Measurements from ENCODE around the gene GRAMD2B.
"Not testable (repeated sequence)": the region's sequence is repeated elsewhere in the genome, so short reads cannot be mapped to it uniquely, and the experiment has no call there.

The GRAMD2B gene, protein sequence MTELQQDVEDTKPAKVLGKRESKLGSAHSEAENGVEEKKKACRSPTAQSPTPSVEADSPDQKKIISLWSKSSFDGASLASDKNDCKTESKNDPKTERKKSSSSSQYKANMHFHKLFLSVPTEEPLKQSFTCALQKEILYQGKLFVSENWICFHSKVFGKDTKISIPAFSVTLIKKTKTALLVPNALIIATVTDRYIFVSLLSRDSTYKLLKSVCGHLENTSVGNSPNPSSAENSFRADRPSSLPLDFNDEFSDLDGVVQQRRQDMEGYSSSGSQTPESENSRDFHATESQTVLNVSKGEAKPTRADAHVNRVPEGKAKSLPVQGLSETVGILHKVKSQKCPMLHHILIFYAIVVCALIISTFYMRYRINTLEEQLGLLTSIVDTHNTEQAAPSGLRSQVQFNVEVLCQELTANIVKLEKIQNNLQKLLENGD

DNA sequence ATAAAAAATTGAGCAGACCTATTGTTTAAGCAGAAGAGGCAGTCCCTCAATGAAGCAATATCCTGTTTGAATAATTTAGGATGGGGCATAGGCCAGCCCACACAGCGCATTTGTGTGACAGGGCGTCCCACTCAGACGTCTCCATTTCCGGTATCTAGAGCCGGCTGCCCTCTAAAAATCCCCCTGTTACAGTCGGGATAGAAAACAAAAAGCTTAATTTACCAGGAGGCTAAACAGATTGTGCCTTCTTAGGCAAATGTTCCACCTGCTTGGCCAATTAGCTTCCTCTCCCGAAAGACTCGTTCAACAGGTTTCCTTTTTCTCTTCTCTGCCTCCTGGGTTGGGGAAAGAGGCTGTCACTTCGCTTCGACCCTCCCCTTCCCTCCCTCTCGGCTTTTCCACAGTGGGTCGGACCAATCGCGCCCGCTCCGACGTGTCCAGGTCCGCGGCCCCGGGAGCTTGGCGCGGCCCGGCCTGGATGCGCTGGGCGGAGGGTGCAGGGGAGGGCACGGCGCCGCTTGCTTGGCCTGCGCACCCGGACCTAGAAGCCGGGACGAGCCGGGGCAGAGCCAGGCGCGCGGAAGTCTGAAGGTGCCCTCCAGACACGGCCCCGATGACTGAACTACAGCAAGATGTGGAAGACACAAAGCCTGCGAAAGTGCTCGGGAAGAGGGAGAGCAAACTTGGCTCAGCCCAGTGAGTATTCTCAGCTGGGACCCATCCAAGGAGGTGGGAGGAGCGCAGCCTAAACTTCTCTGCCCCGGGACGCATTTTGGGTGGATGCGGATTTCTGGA, at the start of gene GRAMD2B:
Gene GRAMD2B, plus strand, starts transcription at position 416 of the 795 bp plus-strand sequence. Its CDS starts 198 bp downstream, at position 614.
- peak; percentile 68 to 70 for DNase-seq

GRCh38 chr5:126374109-126374416, 49.1 kb upstream of the GRAMD2B start:
- no peak for DNase-seq

DNA sequence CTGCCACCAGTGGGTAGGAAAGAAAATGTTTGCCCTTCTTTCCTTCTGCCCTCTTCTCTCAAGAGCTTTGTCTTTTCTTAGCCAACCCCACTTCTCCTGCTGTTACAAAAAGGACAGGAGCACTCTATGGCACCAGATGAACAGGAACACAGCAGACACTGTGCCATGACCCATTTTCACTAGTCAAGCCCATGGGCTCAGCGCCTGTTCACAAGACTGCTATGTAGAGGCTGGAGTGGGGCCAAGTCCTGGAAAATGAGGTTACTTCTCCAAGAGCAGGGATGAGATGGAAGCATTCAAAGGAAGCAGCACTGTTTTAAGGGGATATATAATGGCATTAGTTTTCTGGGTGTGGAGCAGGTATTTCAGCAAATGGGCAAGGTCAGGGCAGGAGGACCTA, 46.8 kb upstream of the GRAMD2B start:
- no peak for DNase-seq

DNA sequence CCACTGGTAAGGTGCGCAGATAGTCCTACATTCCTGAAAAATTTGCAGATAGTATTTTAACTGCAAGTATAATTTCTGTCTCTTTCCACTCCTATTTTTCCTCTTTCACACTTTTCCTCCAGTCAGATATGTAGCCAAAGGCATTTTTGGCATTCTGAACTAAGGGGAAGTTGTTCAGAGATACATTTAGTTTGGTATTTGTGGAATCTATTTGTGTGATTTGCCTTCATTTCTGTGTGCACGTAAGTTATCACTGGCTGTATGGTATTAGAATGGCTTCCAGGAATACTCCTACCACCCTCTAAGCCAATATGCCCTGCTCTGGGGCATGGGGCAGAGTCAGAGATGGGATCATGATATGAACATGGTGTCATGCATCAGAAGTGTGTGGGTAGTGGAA, 45.8 kb upstream of the GRAMD2B start:
- DNase-seq = no peak

GRCh38 chr5:126380316-126380715, 42.9 kb upstream of the GRAMD2B start:
- not testable (repeated sequence) for DNase-seq

- no peak for DNase-seq
Measured at GRCh38 chr5:126383246-126383645, 40.0 kb upstream of the GRAMD2B start.

DNA sequence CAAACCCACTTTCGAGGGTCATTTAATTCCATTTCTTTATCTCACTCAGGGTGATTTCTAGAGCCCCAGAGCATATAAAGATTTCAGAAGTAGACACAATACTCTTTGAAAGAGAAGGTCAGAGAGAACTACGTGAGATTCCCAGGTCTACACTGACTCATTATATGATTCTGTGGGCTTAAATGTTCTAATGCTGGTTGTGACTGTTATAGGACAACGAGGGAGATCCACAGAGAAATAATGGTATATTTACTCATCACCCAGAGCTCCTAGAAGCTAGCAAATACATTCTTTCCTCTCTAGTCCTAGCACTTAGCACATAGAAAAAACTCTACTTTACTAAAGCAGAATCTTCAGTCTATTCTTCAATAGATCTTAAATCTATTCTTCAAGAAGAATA, 39.4 kb upstream of the GRAMD2B start:
- no peak for DNase-seq

- DNase-seq = no peak
Measured at GRCh38 chr5:126384985-126385384, 38.2 kb upstream of the GRAMD2B start.

GRCh38 chr5:126385524-126386502, 37.4 kb upstream of the GRAMD2B start:
- no peak for DNase-seq

GRCh38 chr5:126389179-126389578, 34.0 kb upstream of the GRAMD2B start:
- DNase-seq = no peak

- no peak for DNase-seq
Measured at GRCh38 chr5:126390051-126390450, 33.2 kb upstream of the GRAMD2B start.

DNA sequence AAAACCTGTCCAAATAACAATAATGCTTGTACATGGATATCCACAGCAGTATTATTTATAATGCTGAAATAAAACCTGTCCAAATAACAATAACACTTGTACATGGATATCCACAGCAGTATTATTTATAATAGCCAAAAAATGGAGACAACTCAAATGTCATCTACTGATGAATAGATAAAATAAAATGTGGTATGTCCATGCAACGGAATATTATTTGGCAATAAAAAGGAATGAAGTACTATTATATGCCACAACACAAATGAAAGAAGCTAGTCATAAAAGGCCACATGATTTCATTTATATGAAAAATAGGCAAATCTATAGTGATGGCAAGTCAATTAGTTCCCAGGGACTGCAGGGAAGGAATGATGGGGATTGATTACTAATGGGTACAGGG, 31.8 kb upstream of the GRAMD2B start:
- no peak for DNase-seq

DNA sequence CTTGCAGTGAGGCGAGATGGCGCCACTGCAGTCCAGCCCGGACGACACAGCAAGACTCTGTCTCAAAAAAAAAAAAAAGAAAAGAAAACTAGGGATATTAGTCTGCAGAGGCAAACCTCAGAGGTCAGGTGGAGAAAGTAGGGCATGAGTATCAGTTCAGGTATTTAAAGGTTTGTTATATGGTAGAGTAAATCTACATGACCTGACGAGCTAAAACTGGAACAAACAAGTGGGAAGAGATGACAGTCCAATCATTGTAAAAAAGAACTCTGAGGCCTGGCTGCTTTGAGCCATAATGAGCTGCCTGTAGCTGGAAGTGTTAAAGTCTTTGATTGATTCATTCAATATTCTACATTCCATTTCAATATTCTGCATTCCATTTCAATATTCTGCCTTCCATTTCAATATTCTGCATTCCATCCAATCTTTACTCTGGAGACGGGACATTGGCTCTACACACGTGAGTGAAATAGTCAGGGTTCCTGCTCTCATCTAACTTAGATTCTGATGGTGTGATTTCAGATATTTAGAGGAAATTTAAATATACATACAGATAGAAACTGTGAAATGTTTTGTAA, 28.9 kb upstream of the GRAMD2B start:
- no peak for DNase-seq

DNA sequence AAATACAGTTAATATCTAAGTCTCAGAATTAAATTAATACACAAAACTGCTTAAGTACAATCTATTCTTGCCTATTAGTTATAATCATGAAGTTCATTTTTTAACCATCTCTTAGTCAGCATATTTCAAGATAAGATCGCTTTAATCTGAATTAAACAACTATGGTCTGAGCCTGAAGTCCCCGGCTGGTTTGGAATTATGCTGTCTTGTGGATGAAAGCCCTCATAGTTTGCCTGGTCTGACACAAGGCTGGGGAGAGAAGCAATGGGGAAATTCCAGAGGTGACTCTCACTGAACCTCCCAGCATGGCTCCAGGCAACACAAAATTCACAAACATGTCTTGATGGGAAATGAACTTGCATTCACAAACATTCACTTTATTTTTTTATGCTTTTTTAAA, 28.0 kb upstream of the GRAMD2B start:
- DNase-seq = no peak

GRCh38 chr5:126395605-126396004, 27.6 kb upstream of the GRAMD2B start:
- DNase-seq = no peak

DNA sequence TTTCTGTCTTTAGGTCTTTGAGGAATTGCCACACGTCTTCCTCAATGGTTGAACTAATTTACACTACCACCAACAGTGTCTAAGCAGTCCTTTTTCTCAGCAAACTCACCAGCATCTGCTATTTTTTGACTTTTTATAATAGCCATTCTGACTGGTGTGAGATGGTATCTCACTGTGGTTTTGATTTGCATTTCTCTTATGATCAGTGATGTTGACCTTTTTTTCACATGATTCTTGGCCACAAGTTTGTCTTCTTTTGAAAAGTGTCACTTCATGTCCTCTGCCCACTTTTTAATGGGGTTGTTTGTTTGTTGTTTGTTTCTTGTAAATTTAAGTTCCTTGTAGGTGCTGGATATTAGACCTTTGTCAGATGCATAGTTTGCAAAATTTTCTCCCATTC, 26.5 kb upstream of the GRAMD2B start:
- DNase-seq = not testable (repeated sequence)

- no peak for DNase-seq
Measured at GRCh38 chr5:126398791-126399190, 24.4 kb upstream of the GRAMD2B start.

DNA sequence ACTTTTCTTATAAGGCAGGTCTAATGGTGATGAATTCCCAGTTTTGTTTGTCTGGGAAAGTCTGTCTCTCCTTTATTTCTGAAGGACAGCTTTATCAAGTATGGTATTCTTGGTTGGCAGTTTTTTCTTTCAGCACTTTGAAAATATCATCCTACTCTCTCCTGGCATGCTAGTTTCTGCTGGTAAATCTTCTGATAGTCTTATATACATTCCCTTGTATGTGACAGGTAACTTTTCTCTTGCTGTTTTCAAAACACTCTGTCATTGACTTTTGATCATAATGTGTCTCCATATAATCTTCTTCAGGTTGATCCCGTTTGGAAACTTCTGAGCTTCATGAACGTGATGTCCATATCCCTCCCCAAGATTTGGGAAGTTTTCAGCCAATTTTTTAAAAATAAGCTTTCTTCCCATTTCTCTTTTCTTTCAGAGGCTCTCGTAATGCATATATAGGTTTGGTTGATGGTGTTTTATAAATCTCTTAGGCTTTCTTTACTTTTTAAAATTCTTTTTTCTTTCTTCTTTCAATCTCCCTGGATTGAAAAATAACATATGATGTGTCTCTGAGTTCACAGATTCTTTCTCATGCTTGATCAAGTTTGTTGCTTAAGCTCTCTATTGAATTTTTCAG, 22.5 kb upstream of the GRAMD2B start:
- DNase-seq = no peak

- no peak for DNase-seq
Measured at GRCh38 chr5:126402621-126403555, 20.3 kb upstream of the GRAMD2B start.

DNA sequence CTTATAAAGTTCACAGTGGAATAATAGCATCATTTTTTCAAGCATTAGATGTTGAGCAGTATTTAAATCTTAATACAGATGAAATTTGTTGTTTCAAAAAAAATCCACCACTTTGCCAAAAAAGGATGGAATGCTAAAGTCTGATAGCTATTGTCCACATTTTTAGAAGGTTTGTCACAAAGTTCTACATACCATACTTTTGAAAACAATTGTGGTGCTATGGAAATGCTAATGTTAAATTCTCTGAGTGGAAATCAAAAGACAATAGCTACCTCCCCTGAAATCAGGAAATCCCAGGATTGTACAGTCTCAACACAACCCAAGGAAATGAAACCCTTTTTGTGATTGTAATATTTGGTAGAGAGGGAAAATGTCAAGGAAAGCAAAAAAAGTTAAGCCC, 19.3 kb upstream of the GRAMD2B start:
- DNase-seq = no peak

DNA sequence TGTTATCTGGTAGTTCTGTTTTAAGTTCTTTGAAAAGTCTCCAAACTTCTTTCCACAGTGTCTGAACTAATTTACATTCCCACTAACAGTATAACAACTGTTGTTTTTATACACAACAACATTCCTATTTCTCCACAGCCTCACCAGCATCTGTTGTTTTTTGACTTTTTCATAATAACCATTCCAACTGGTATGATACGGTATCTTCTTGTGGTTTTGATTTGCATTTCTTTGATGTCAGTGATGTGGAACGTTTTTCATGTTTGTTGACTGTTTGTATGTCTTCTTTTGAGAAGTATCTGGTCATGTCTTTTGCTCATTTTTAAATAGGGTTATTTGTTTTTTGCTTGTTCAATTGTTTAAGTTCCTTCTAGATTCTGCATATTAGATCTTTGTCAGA, 12.6 kb upstream of the GRAMD2B start:
- DNase-seq = no peak
